Astrocyte of the spinal cord (primary cell): ENCODE data around the gene NXT1.

Experiments
- DNase-seq: peaks from one replicate; pipeline ENCODE4 v3.0.0; 2011; ENCODE audit warnings: low read depth, low spot score
- H3K4me3 ChIP-seq: 2 replicates; pipeline ENCODE4 v1.5.1; 2011; ENCODE audit warnings: low read depth, mild to moderate bottlenecking, low read length, moderate library complexity
- in situ Hi-C: cut with HindIII; loops from 2 replicates; pipeline ENCODE4 v1.10.0; 2017; ENCODE audit warnings: low sequenced_read_pairs
- TF ChIP-seq, protein P1 (sequence below): IDR thresholded peaks from 2 replicates; pipeline ENCODE4 v1.5.1; 2012; ENCODE audit warnings: low read depth, mild to moderate bottlenecking, low read length, inconsistent platforms

NXT1 gene

DNA sequence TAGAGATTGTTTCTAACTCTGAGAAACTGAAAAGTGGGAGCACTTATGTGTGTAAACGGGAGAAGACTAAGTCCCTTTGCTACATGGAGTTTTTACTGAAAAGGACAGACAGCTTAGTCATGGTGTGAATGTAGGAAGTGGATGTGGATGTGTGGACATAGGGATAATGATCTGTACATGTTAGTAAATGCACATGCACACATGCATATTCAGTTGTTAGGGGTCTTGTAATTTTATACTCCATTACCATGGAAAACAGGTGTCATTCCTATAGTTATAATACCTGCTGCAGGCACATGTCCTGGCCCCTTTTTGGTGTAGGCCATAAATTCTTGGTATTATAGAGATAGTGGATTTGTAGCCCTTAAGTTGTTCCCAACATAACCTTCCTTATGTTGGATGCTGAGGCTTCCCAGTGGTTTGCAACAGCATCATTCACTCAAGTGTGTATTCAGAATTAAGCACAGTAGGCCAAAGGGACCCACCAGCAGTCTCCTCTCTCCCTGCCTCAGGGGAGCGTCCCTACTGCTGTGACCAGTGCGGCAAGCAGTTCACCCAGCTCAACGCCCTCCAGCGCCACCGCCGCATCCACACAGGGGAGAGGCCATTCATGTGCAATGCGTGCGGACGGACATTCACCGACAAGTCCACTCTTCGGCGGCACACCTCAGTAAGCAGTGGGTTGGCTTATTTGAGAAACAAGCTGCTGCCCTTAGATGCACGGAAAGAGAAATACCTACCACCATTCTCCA is 18.7 kb downstream of the NXT1 start:
- in situ Hi-C loops, result no loop called here
- no peak for DNase-seq
- TF ChIP-seq, protein P1, sequence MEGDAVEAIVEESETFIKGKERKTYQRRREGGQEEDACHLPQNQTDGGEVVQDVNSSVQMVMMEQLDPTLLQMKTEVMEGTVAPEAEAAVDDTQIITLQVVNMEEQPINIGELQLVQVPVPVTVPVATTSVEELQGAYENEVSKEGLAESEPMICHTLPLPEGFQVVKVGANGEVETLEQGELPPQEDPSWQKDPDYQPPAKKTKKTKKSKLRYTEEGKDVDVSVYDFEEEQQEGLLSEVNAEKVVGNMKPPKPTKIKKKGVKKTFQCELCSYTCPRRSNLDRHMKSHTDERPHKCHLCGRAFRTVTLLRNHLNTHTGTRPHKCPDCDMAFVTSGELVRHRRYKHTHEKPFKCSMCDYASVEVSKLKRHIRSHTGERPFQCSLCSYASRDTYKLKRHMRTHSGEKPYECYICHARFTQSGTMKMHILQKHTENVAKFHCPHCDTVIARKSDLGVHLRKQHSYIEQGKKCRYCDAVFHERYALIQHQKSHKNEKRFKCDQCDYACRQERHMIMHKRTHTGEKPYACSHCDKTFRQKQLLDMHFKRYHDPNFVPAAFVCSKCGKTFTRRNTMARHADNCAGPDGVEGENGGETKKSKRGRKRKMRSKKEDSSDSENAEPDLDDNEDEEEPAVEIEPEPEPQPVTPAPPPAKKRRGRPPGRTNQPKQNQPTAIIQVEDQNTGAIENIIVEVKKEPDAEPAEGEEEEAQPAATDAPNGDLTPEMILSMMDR, result no peak
- no peak overlapping the region for H3K4me3 ChIP-seq

DNA sequence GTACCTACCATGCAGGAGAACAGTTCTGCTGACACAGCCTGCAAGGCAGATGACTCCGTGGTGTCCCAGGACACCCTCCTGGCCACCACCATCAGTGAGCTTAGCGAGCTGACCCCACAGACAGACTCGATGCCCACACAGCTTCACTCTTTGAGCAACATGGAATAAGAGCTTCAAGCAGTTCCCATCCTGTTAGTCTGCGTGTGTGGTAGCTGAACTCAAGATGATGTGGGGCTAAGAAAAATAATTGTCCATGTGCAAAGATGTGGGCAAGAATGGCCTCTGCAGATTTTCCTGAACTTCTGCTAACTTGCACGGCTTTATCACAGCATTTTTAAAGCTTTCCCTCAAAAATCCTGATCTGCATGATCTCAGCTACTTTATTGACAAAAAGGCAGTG is 19.7 kb downstream of the NXT1 start:
- in situ Hi-C loops, result no loop called here
- DNase-seq, result no peak
- H3K4me3 ChIP-seq, result no peak overlapping the region
- TF ChIP-seq, protein P1, result no peak

DNA sequence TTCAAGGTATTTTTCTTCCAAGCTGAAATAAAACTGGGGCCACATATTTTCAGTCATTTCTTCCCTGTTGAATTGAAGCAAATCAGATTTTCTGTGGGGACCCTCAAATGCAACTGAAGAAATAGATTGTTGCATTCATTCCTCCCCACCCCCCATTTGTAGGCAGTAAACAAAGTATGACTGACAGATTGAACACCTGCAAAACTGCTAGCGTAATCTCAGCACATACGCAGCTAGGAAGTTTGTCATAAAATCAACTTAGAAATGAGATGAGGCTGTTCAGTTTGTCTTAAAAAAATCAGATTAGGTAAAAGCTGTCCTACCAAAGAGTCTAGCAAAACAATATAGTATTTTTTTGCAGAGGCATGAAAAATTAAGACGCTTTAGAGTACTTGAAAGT is 20.3 kb downstream of the NXT1 start:
- in situ Hi-C loops, result no loop called here
- TF ChIP-seq, protein P1, result no peak
- no peak for DNase-seq
- no peak overlapping the region for H3K4me3 ChIP-seq

DNA sequence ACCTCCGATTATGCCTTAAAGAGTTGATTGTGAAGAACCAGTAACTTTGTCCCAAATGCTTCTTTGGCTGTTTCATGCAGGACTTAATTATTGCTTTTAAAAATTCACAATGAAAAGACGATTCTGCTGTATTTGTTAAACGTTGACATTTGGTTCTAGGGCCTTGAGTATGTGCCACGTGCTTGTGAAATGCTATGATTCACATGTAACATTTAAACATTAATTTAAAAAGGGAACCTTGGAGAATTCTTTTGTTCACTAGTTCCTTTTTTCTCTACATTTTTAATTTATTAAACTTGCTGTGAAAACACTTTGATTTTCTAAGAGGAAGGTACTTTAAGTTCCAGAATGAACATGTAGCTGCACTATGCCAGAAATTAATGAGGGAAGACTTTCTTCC is 20.9 kb downstream of the NXT1 start:
- TF ChIP-seq, protein P1, result no peak
- no peak for DNase-seq
- in situ Hi-C loops, result no loop called here
- H3K4me3 ChIP-seq, result no peak overlapping the region

DNA sequence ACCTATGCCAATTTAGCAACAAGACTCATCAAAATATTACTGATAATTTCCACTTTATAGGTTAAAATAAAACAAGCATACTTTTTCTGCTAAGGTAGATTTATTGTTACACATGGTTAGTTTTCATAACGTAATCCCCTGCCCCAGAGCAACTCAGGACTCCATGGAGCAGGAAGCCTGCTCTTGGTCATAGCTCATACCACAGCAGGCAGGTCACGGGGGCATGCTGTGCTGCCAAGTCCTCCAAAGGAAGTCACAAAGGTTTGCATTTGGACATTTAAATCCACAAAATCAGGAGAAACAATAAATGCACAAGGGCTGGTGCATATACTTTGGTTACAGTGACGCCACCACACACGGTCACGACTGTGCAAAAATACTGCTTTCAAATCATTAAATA is 23.9 kb downstream of the NXT1 start:
- in situ Hi-C loops, result no loop called here
- TF ChIP-seq, protein P1, result no peak
- no peak overlapping the region for H3K4me3 ChIP-seq
- DNase-seq, result no peak

DNA sequence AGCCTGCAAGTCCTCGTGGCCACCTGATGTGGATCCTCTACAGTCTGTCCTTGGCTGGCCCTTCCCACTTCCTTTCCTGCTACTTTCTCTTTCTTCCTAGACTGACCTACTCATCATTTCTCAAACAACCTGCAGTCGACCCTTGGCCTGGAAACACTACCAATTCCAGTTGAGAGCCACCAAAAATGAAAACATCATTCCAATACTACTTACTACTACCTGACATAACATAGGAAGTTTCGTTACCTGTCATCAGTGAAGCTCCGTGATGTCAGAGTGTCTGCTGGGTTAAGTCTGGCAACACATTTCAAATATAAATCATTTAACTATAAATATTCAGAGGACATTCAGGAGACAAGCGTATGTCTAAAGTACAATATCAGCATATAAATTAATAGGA is 25.2 kb downstream of the NXT1 start:
- TF ChIP-seq, protein P1, result no peak
- in situ Hi-C loops, result no loop called here
- no peak for DNase-seq

DNA sequence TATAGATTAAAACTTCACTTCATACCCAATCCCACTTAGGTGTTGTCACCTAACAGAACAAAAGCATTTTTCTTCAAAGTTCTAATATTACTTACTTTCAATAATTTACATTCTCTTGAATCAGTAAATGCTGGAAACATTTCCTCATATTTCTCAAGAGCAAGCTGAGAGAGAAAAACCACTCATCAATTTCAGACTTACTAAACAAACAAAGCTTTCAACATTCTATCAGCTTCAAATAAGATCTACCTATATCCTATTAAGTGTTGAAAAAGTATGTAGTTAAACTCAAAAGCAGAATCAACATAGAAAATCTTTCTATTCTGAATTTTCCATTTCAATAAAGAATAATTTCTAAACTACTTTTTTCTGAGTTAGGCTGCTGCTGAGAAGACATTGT is 29.2 kb downstream of the NXT1 start:
- no peak overlapping the region for H3K4me3 ChIP-seq
- DNase-seq, result no peak
- in situ Hi-C loops, result no loop called here
- TF ChIP-seq, protein P1, result no peak

More for the DNA sequence above, 25.2 kb downstream of the NXT1 start:
- no peak overlapping the region for H3K4me3 ChIP-seq
